T-cell (primary cell): ENCODE measurements around the gene DNAH10. TPM values are rescaled to one million over a fixed set of nuclear protein-coding genes. Genes with fewer than 3 reads are reported as not detected.
A peak's percentile ranks its signal among the peaks of the same experiment; 100 is the strongest.

ENCODE experiments used
- ATAC-seq, 4 experiments: fragments of 200-7000 bp in 3 of 4; fragments of 150-1000 bp in 1 of 4; cut with Tn5 transposase; replicated peaks in 1 of 4; 1 replicate in 3 of 4; 2 replicates in 1 of 4; pipeline ENCODE4 v1.10.0; 2021; ENCODE audit warnings: moderate library complexity in 3 of 4, mild to moderate bottlenecking in 2 of 4, moderate number of reproducible peaks in 1 of 4
- CTCF ChIA-PET, 2 donors: fragments of 300-600 bp; sonication (Branson Sonifier 250); formaldehyde crosslinking; loops; one replicate each; lab custom pipeline; 2022; ENCODE audit warnings: antibody characterized with exemption in 2 of 2; lab: Charles Lee
- POLR2A ChIA-PET, 2 donors: fragments of 300-600 bp; sonication (Branson Sonifier 250); formaldehyde crosslinking; loops; one replicate each; lab custom pipeline; 2022; ENCODE audit warnings: antibody characterized with exemption in 2 of 2; lab: Charles Lee
- DNase-seq, 35 experiments: peaks; one replicate each; pipeline versions ENCODE4 v3.0.0 to v3.0.0-alpha.2; 2013 to 2023
- H3K27ac ChIP-seq: one replicate; pipeline ENCODE4 v1.5.1; 2013; ENCODE audit warnings: low read length
- H3K27me3 ChIP-seq, 2 experiments: replicated peaks in 1 of 2; 1 replicate in 1 of 2; 2 replicates in 1 of 2; pipeline versions ENCODE4 v1.6.1 to v1.7.0; 2013; ENCODE audit warnings: low read length in 1 of 2, mixed read lengths in 1 of 2; ENCODE audit not compliant: control insufficient read depth in 2 of 2, insufficient read depth in 2 of 2; ENCODE audit errors: extremely low read depth in 1 of 2
- H3K36me3 ChIP-seq, 2 donors: 1 replicate in 1 of 2; 2 replicates in 1 of 2; pipeline versions ENCODE4 v1.6.1 to v1.7.0; 2013; ENCODE audit warnings: low read length in 1 of 2; ENCODE audit not compliant: control insufficient read depth in 2 of 2, insufficient read depth in 1 of 2; ENCODE audit errors: extremely low read depth in 1 of 2
- H3K4me1 ChIP-seq, 2 experiments: 1 replicate in 1 of 2; 2 replicates in 1 of 2; pipeline versions ENCODE4 v1.6.1 to v1.7.0; 2013; ENCODE audit warnings: low read length in 2 of 2, mixed read lengths in 1 of 2; ENCODE audit not compliant: insufficient read depth in 2 of 2, control insufficient read depth in 1 of 2; ENCODE audit errors: extremely low read depth in 1 of 2
- H3K4me3 ChIP-seq, 2 donors: 1 replicate in 1 of 2; 2 replicates in 1 of 2; pipeline versions ENCODE4 v1.5.1 to v1.7.0; 2013; ENCODE audit warnings: mild to moderate bottlenecking in 2 of 2, low read length in 1 of 2, moderate library complexity in 1 of 2; ENCODE audit not compliant: control insufficient read depth in 1 of 2; ENCODE audit errors: extremely low read depth in 1 of 2
- H3K9me3 ChIP-seq: 2 replicates; pipeline ENCODE4 v1.7.0; 2013
- H3K27ac Mint-ChIP-seq, 2 donors: one replicate each; pipeline ENCODE4 v1.8.0; 2020 to 2021; ENCODE audit warnings: mild to moderate bottlenecking in 2 of 2, mixed read lengths in 2 of 2
- H3K27me3 Mint-ChIP-seq, 2 donors: one replicate each; pipeline ENCODE4 v1.8.0; 2021 to 2022; ENCODE audit warnings: mixed read lengths in 2 of 2
- H3K36me3 Mint-ChIP-seq: one replicate; pipeline ENCODE4 v1.8.0; 2021; ENCODE audit warnings: mixed read lengths
- H3K4me1 Mint-ChIP-seq, 3 donors: one replicate each; pipeline ENCODE4 v1.8.0; 2020 to 2022; ENCODE audit warnings: mixed read lengths in 3 of 3, mild to moderate bottlenecking in 1 of 3
- H3K4me3 Mint-ChIP-seq, 3 donors: one replicate each; pipeline ENCODE4 v1.8.0; 2020 to 2022; ENCODE audit warnings: mild to moderate bottlenecking in 3 of 3, mixed read lengths in 3 of 3, moderate library complexity in 3 of 3
- H3K9me3 Mint-ChIP-seq, 3 donors: one replicate each; pipeline ENCODE4 v1.8.0; 2020 to 2022; ENCODE audit warnings: mixed read lengths in 3 of 3
- WGBS: methylation state at CpG from one replicate; pipeline ENCODE4 v1.1.5; 2013; ENCODE audit warnings: missing lambda C conversion rate; ENCODE audit not compliant: insufficient coverage; 5-methylcytosine and 5-hydroxymethylcytosine counted together
- total RNA-seq, 35 experiments: library from RNA in 6 of 35; stranded (reverse) in 6 of 35; fragments of 120-200 nt in 1 of 35; gene quantifications; one replicate each; pipeline versions ENCODE4 v1.2.1 to v1.2.4 and lab custom pipeline; 2013 to 2026

The DNAH10 gene
- total RNA-seq, 5 donors from 2014 or later (not counting 1 experiment from before 2014, with no cell fraction given), result 0.08 to 0.32 (median 0.19) TPM

- no peak overlapping the region for H3K4me3 ChIP-seq
- H3K4me1 Mint-ChIP-seq, result peaks cover 7 to 13% (median 11%) of the 10 kb centered on the region in 3 donors
- ATAC-seq (no peak), DNase-seq (no peak)
- no peaks in the 10 kb centered on the region for H3K9me3 ChIP-seq
- H3K27me3 Mint-ChIP-seq, result peaks cover 0 to 17% of the 10 kb centered on the region in 2 donors
- no peaks in the 10 kb centered on the region for H3K36me3 ChIP-seq
- ChIA-PET CTCF (no interaction called here), POLR2A (no interaction called here)
- 81% methylated on average over 3 of the region's 7 CpGs for WGBS
- no peak overlapping the region for H3K27ac ChIP-seq
- H3K9me3 Mint-ChIP-seq, result no peaks in the 10 kb centered on the region
- H3K4me1 ChIP-seq, result peaks cover 0 to 4% of the 10 kb centered on the region in 2 experiments
- H3K36me3 Mint-ChIP-seq, result no peaks in the 10 kb centered on the region
- peaks cover 0 to 15% of the 10 kb centered on the region in 2 experiments for H3K27me3 ChIP-seq
- no peak overlapping the region for H3K4me3 Mint-ChIP-seq
- H3K27ac Mint-ChIP-seq, result no peak overlapping the region
Measured at GRCh38 chr12:123906711-123907420, 144.8 kb downstream of the DNAH10 start.

- CTCF ChIA-PET, result no interaction called here
- H3K9me3 Mint-ChIP-seq, result no peaks in the 10 kb centered on the region
- H3K27ac Mint-ChIP-seq, result no peak overlapping the region
Measured at GRCh38 chr12:123907726-123908476, 145.8 kb downstream of the DNAH10 start.

GRCh38 chr12:123908884-123909725 lies 147.0 kb downstream of the DNAH10 start:
- Histone ChIP-seq H3K4me3 (no peak overlapping the region), H3K9me3 (no peaks in the 10 kb centered on the region), H3K4me1 (peaks cover 0 to 4% of the 10 kb centered on the region in 2 experiments), H3K27me3 (no peaks in the 10 kb centered on the region), H3K27ac (no peak overlapping the region), H3K36me3 (no peaks in the 10 kb centered on the region)
- no peak for ATAC-seq
- Mint-ChIP-seq H3K9me3 (no peaks in the 10 kb centered on the region), H3K27ac (no peak overlapping the region), H3K36me3 (no peaks in the 10 kb centered on the region), H3K27me3 (peaks cover 0 to 6% of the 10 kb centered on the region in 2 donors), H3K4me3 (no peak overlapping the region), H3K4me1 (peaks cover 7 to 17% (median 15%) of the 10 kb centered on the region in 3 donors)
- DNase-seq, result no peak
- ChIA-PET CTCF (no interaction called here), POLR2A (no interaction called here)
- 91% methylated on average over 36 of the region's 37 CpGs for WGBS

More at GRCh38 chr12:123907726-123908476, 145.8 kb downstream of the DNAH10 start:
- Mint-ChIP-seq H3K4me1 (peaks cover 7 to 17% (median 15%) of the 10 kb centered on the region in 3 donors), H3K36me3 (no peaks in the 10 kb centered on the region), H3K27me3 (peaks cover 0 to 9% of the 10 kb centered on the region in 2 donors), H3K4me3 (no peak overlapping the region)
- Histone ChIP-seq H3K27ac (no peak overlapping the region), H3K36me3 (no peaks in the 10 kb centered on the region), H3K4me1 (peaks cover 0 to 4% of the 10 kb centered on the region in 2 experiments), H3K4me3 (no peak overlapping the region), H3K27me3 (peaks cover 0 to 10% of the 10 kb centered on the region in 2 experiments), H3K9me3 (no peaks in the 10 kb centered on the region)
- DNase-seq, result no peak
- POLR2A ChIA-PET, result no interaction called here
- WGBS, result 94% methylated on average over 9 of the region's 12 CpGs
- ATAC-seq, result no peak

GRCh38 chr12:123910057-123910456 lies 148.0 kb downstream of the DNAH10 start:
- Histone ChIP-seq H3K27me3 (peaks cover 0 to 5% of the 10 kb centered on the region in 2 experiments), H3K27ac (no peak overlapping the region), H3K36me3 (no peaks in the 10 kb centered on the region), H3K9me3 (no peaks in the 10 kb centered on the region), H3K4me3 (no peak overlapping the region), H3K4me1 (peaks cover 0 to 4% of the 10 kb centered on the region in 2 experiments)
- no peak overlapping the region for H3K4me3 Mint-ChIP-seq
- ATAC-seq (no peak), DNase-seq (peak in 1 of 35 experiments; percentile 10)
- ChIA-PET POLR2A (interaction anchor here in 1 of 2 donors (0.6 kb wide), 1 partner anchor 631 kb away, joined by 6 read pairs; no protein-coding TSS in a partner anchor), CTCF (interaction anchor here in 1 of 2 donors (1.0 kb wide), 1 partner anchor 29 kb away, joined by 3 read pairs; no protein-coding TSS in a partner anchor)
- peaks cover 0 to 3% of the 10 kb centered on the region in 2 donors for H3K27me3 Mint-ChIP-seq
- peak overlapping the region; percentile 41 to 82 for H3K27ac Mint-ChIP-seq
- no peaks in the 10 kb centered on the region for H3K9me3 Mint-ChIP-seq
- H3K4me1 Mint-ChIP-seq, result peaks cover 7 to 17% (median 15%) of the 10 kb centered on the region in 3 donors
- WGBS, result 75% methylated on average over 6 of the region's 8 CpGs
- no peaks in the 10 kb centered on the region for H3K36me3 Mint-ChIP-seq

GRCh38 chr12:123910761-123911193 lies 148.7 kb downstream of the DNAH10 start:
- peak overlapping the region; percentile 41 to 82 for H3K27ac Mint-ChIP-seq
- H3K9me3 Mint-ChIP-seq, result no peaks in the 10 kb centered on the region
- Histone ChIP-seq H3K4me1 (peaks cover 0 to 4% of the 10 kb centered on the region in 2 experiments), H3K4me3 (no peak overlapping the region), H3K27ac (no peak overlapping the region), H3K9me3 (no peaks in the 10 kb centered on the region), H3K27me3 (peaks cover 0 to 5% of the 10 kb centered on the region in 2 experiments), H3K36me3 (no peaks in the 10 kb centered on the region)
- H3K4me1 Mint-ChIP-seq, result peaks cover 0 to 12% (median 10%) of the 10 kb centered on the region in 3 donors
- POLR2A ChIA-PET, result no interaction called here
- CTCF ChIA-PET, result interaction anchor here in 1 of 2 donors (0.7 to 1.0 kb wide), 2 partner anchors 21 to 28 kb away, joined by 3 read pairs; no protein-coding TSS in a partner anchor
- H3K27me3 Mint-ChIP-seq, result no peaks in the 10 kb centered on the region
- ATAC-seq, result peak in 3 of 4 experiments; percentile 16 to 22 (median 22)
- DNase-seq, result peak in 1 of 35 experiments; percentile 5
- no peak overlapping the region for H3K4me3 Mint-ChIP-seq
- WGBS, result 47% methylated on average over 2 of the region's 5 CpGs
- H3K36me3 Mint-ChIP-seq, result no peaks in the 10 kb centered on the region
